BJ (cell line): Measurements from ENCODE around the gene AARS1. TPM values are rescaled to one million over a fixed set of nuclear protein-coding genes. Genes with fewer than 3 reads are reported as not detected.
"Not testable (repeated sequence)": the region's sequence is repeated elsewhere in the genome, so short reads cannot be mapped to it uniquely, and the experiment has no call there.

ENCODE experiments used
- CTCF ChIA-PET: fragments of 350-600 bp; formaldehyde crosslinking; extraction: SDS; loops from one replicate; lab custom pipeline; 2021; ENCODE audit warnings: antibody characterized with exemption, inconsistent platforms; lab: Yijun Ruan, JAX
- POLR2A ChIA-PET: fragments of 300-600 bp; sonication (Branson Sonifier 250); formaldehyde crosslinking; extraction: SDS; loops from one replicate; lab custom pipeline; 2021; ENCODE audit warnings: antibody characterized with exemption; lab: Charles Lee
- DNase-seq: peaks from one replicate; pipeline ENCODE4 v3.0.0-alpha.2; 2011; ENCODE audit warnings: low read depth
- H3K27me3 ChIP-seq: 2 replicates; pipeline ENCODE4 v1.6.0; 2011; ENCODE audit warnings: low read length; ENCODE audit not compliant: control insufficient read depth, insufficient read depth
- H3K36me3 ChIP-seq: 2 replicates; pipeline ENCODE4 v1.5.1; 2011; ENCODE audit warnings: low read length; ENCODE audit not compliant: control insufficient read depth, insufficient read depth
- H3K4me3 ChIP-seq: 2 replicates; pipeline ENCODE4 v1.5.1; 2011; ENCODE audit warnings: low read depth, mild to moderate bottlenecking, control low read depth, low read length
- polyA plus RNA-seq: library from polyadenylated mRNA; depleted of rRNA; stranded (reverse); fragments of >200 nt; gene quantifications from 2 replicates; pipeline ENCODE4 v1.2.3, GENCODE V29; 2011; rRNA removed
- small RNA-seq: library from RNA; depleted of rRNA; stranded (forward); fragments of <200 nt; gene quantifications from one replicate; pipeline ENCODE3, GENCODE V24; 2012; ENCODE audit warnings: low replicate concordance, low read depth; ENCODE audit not compliant: insufficient read length

The AARS1 gene
- polyA plus RNA-seq, 1 experiment, result 234 TPM

DNA sequence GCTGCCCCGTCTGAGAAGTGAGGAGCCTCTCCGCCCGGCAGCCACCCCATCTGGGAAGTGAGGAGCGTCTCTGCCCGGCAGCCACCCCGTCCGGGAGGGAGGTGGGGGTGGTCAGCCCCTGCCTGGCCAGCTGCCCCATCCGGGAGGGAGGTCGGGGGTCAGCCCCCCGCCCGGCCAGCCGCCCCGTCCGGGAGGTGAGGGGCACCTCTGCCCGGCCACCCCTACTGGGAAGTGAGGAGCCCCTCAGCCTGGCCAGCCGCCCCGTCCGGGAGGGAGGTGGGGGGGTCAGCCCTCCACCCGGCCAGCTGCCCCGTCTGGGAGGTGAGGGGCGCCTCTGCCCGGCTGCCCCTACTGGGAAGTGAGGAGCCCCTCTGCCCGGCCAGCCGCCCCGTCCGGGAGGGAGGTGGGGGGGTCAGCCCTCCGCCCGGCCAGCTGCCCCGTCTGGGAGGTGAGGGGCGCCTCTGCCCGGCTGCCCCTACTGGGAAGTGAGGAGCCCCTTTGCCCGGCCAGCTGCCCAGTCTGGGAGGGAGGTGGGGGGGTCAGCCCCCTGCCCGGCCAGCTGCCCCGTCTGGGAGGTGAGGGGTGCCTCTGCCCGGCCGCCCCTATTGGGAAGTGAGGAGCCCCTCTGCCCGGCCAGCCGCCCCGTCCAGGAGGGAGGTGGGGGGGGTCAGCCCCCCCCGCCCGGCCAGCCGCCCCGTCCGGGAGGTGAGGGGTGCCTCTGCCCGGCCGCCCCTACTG is 84.5 kb downstream of the AARS1 start:
- DNase-seq, H3K27me3 ChIP-seq, H3K36me3 ChIP-seq, H3K4me3 ChIP-seq, POLR2A ChIA-PET, CTCF ChIA-PET: not testable (repeated sequence)

DNA sequence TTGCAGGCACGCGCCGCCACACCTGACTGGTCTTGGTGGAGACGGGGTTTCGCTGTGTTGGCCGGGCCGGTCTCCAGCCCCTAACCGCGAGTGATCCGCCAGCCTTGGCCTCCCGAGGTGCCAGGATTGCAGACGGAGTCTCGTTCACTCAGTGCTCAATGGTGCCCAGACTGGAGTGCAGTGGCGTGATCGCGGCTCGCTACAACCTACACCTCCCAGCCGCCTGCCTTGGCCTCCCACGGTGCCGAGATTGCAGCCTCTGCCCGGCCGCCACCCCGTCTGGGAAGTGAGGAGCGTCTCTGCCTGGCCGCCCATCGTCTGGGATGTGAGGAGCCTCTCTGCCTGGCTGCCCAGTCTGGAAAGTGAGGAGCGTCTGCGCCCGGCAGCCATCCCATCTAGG is 85.3 kb downstream of the AARS1 start:
- CTCF ChIA-PET, POLR2A ChIA-PET, H3K4me3 ChIP-seq, H3K27me3 ChIP-seq, H3K36me3 ChIP-seq, DNase-seq: not testable (repeated sequence)

DNA sequence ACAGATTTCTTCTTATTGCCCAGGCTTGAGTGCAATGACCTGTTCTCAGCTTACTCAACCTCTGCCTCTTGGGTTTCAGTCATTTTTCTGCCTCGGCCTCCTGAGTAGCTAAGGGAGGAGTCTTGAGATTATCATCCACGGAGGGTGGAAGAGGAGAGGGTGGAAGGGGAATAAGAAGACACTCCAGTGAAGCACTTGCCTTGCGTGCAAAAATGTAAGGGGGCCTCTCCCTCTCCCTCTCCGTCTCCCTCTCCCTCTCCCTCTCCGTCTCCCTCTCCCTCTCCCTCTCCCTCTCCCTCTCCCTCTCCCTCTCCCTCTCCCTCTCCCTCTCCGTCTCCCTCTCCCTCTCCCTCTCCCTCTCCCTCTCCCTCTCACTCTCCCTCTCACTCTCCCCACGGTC is 85.8 kb downstream of the AARS1 start:
- H3K36me3 ChIP-seq, CTCF ChIA-PET, H3K27me3 ChIP-seq, POLR2A ChIA-PET, H3K4me3 ChIP-seq, DNase-seq: not testable (repeated sequence)

Small RNA genes lying within 50 kb of the gene (small RNA-seq; reads per million reads assigned to genes)
- gene AC009060.2 (not detected), gene RN7SL279P (not detected)

Other genes with a start within 250 kb of the AARS1 start
- 25.2 and 32.0 TPM in 2 replicates for gene PDPR, start 175.2 kb downstream of the AARS1 start, polyA plus RNA-seq
- gene CLEC18C, start 115.7 kb downstream of the AARS1 start, polyA plus RNA-seq, result 0.05 TPM in 1 of 2 replicates, not detected in the other
- gene EXOSC6, start 37.6 kb downstream of the AARS1 start, polyA plus RNA-seq, result 10.6 and 14.9 TPM in 2 replicates
- gene DDX19B, start 9.7 kb upstream of the AARS1 start, polyA plus RNA-seq, result 33.6 and 55.9 TPM in 2 replicates
- 39.5 and 42.9 TPM in 2 replicates for gene DDX19A, start 57.4 kb upstream of the AARS1 start, polyA plus RNA-seq
- gene ST3GAL2, start 149.6 kb upstream of the AARS1 start, polyA plus RNA-seq, result 20.3 and 24.7 TPM in 2 replicates
- 4.7 and 9.0 TPM in 2 replicates for gene FCSK, start 165.1 kb upstream of the AARS1 start, polyA plus RNA-seq
- 54.3 and 71.7 TPM in 2 replicates for gene COG4, start 234.0 kb upstream of the AARS1 start, polyA plus RNA-seq
- 89.5 and 96.2 TPM in 2 replicates for gene SF3B3, start 234.3 kb upstream of the AARS1 start, polyA plus RNA-seq